Retinal pigment epithelial cell (primary cell): ENCODE results near the gene MAP4.
"Not testable (repeated sequence)": the region's sequence is repeated elsewhere in the genome, so short reads cannot be mapped to it uniquely, and the experiment has no call there.

Source experiments
- DNase-seq: peaks from one replicate; pipeline ENCODE4 v3.0.0-alpha.2; 2010; ENCODE audit warnings: low read depth
- H3K4me3 ChIP-seq: 2 replicates; pipeline ENCODE4 v1.5.1; 2011; ENCODE audit warnings: mild to moderate bottlenecking, low read length, control low read depth, moderate library complexity
- CTCF ChIP-seq: conservative IDR thresholded peaks from 2 replicates; pipeline ENCODE4 v1.5.1; 2011; ENCODE audit warnings: low read depth, low read length, control low read depth, inconsistent platforms

The MAP4 gene

GRCh38 chr3:47838503-47838902, 177.7 kb downstream of the MAP4 start:
- DNase-seq: no peak
- no peak for TF ChIP-seq CTCF
- H3K4me3 ChIP-seq: no peak overlapping the region

GRCh38 chr3:47836986-47837385, 179.2 kb downstream of the MAP4 start:
- H3K4me3 ChIP-seq: no peak overlapping the region
- no peak for TF ChIP-seq CTCF
- DNase-seq: no peak

- DNase-seq, H3K4me3 ChIP-seq: not testable (repeated sequence)
These were observed 186.7 kb downstream of the MAP4 start for GRCh38 chr3:47829482-47829881.

GRCh38 chr3:47825590-47825989, 190.6 kb downstream of the MAP4 start:
- no peak for DNase-seq
- H3K4me3 ChIP-seq: peak overlapping the region; percentile 88
- TF ChIP-seq CTCF: no peak

- H3K4me3 ChIP-seq: peak overlapping the region; percentile 88
- DNase-seq: peak; percentile 55
- peak; percentile 60 for TF ChIP-seq CTCF
These were observed 191.4 kb downstream of the MAP4 start for GRCh38 chr3:47824541-47825473.

- no peak for DNase-seq
- H3K4me3 ChIP-seq: no peak overlapping the region
- no peak for TF ChIP-seq CTCF
These were observed 198.6 kb downstream of the MAP4 start for GRCh38 chr3:47817609-47818008.

GRCh38 chr3:47813551-47814177, 202.6 kb downstream of the MAP4 start:
- no peak for DNase-seq
- no peak for TF ChIP-seq CTCF
- H3K4me3 ChIP-seq: no peak overlapping the region
